ENCODE results near the gene IDH3B.

The IDH3B gene

GRCh38 chr20:2694008-2694471 lies 30.0 kb upstream of the IDH3B start:
- DNase-seq (ENCODE audit: low spot score): no peak
- no peak for TF ChIP-seq CTCF (IDR thresholded peaks at IDR 0.05; ENCODE audit: extremely low read depth, insufficient read depth, missing control alignments)
- in situ Hi-C loops (cut with MboI; ENCODE audit: low pct_unique_long_range_greater_than_20kb, low sequenced_read_pairs, unreplicated experiment): no loop called here

GRCh38 chr20:2693286-2694007 lies 29.4 kb upstream of the IDH3B start:
- peak; percentile 86 for DNase-seq (ENCODE audit: low spot score)
- in situ Hi-C loops (cut with MboI; ENCODE audit: low pct_unique_long_range_greater_than_20kb, low sequenced_read_pairs, unreplicated experiment): no loop called here
- TF ChIP-seq CTCF (IDR thresholded peaks at IDR 0.05; ENCODE audit: extremely low read depth, insufficient read depth, missing control alignments): no peak

- TF ChIP-seq CTCF (IDR thresholded peaks at IDR 0.05; ENCODE audit: extremely low read depth, insufficient read depth, missing control alignments): no peak
- peak; percentile 77 for DNase-seq (ENCODE audit: low spot score)
- in situ Hi-C loops (cut with MboI; ENCODE audit: low pct_unique_long_range_greater_than_20kb, low sequenced_read_pairs, unreplicated experiment): no loop called here
These were observed 28.9 kb upstream of the IDH3B start for GRCh38 chr20:2692886-2693285.

- DNase-seq (ENCODE audit: low spot score): peak; percentile 84
- TF ChIP-seq CTCF (IDR thresholded peaks at IDR 0.05; ENCODE audit: extremely low read depth, insufficient read depth, missing control alignments): no peak
- in situ Hi-C loops (cut with MboI; ENCODE audit: low pct_unique_long_range_greater_than_20kb, low sequenced_read_pairs, unreplicated experiment): no loop called here
These were observed 28.2 kb upstream of the IDH3B start, which contains the start of gene EBF4 for GRCh38 chr20:2692036-2692885. TSS of gene EBF4 (plus strand) at chr20:2692780. CDS start at chr20:2693646, 866 bp downstream.

- in situ Hi-C loops (cut with MboI; ENCODE audit: low pct_unique_long_range_greater_than_20kb, low sequenced_read_pairs, unreplicated experiment): no loop called here
- no peak for TF ChIP-seq CTCF (IDR thresholded peaks at IDR 0.05; ENCODE audit: extremely low read depth, insufficient read depth, missing control alignments)
- DNase-seq (ENCODE audit: low spot score): no peak
These were observed 27.6 kb upstream of the IDH3B start for GRCh38 chr20:2691663-2692035.

- DNase-seq (ENCODE audit: low spot score): no peak
- in situ Hi-C loops (cut with MboI; ENCODE audit: low pct_unique_long_range_greater_than_20kb, low sequenced_read_pairs, unreplicated experiment): no loop called here
- no peak for TF ChIP-seq CTCF (IDR thresholded peaks at IDR 0.05; ENCODE audit: extremely low read depth, insufficient read depth, missing control alignments)
These were observed 27.1 kb upstream of the IDH3B start for GRCh38 chr20:2691127-2691526.
